HG03135 (cell line): Measurements from ENCODE around the gene NDUFA7.
"Not testable (repeated sequence)": the region's sequence is repeated elsewhere in the genome, so short reads cannot be mapped to it uniquely, and the experiment has no call there.

Source experiments
- ATAC-seq: cut with Tn5 transposase; IDR thresholded peaks from one replicate; pipeline ENCODE4 v1.9.1; 2021; ENCODE audit warnings: mild to moderate bottlenecking, moderate library complexity; ENCODE audit not compliant: unreplicated experiment

Gene NDUFA7

GRCh38 chr19:8269724-8270123, 51.5 kb downstream of the NDUFA7 start:
- ATAC-seq = no peak

- ATAC-seq = no peak
These were observed 55.3 kb downstream of the NDUFA7 start for GRCh38 chr19:8265872-8266271.

- ATAC-seq = not testable (repeated sequence)
These were observed 56.9 kb downstream of the NDUFA7 start for GRCh38 chr19:8264248-8264647.

- no peak for ATAC-seq
These were observed 58.7 kb downstream of the NDUFA7 start for GRCh38 chr19:8262431-8262830.

GRCh38 chr19:8261881-8262280, 59.3 kb downstream of the NDUFA7 start:
- no peak for ATAC-seq

GRCh38 chr19:8261347-8261746, 59.8 kb downstream of the NDUFA7 start:
- ATAC-seq = no peak
